GOT3 (cell line): ENCODE results near the gene IGFBP5.

Experiments used
- DNase-seq: peaks from one replicate; lab custom pipeline; 2025; ENCODE audit warnings: mixed read lengths; lab: John Stamatoyannopoulos, UW

IGFBP5 gene

DNA sequence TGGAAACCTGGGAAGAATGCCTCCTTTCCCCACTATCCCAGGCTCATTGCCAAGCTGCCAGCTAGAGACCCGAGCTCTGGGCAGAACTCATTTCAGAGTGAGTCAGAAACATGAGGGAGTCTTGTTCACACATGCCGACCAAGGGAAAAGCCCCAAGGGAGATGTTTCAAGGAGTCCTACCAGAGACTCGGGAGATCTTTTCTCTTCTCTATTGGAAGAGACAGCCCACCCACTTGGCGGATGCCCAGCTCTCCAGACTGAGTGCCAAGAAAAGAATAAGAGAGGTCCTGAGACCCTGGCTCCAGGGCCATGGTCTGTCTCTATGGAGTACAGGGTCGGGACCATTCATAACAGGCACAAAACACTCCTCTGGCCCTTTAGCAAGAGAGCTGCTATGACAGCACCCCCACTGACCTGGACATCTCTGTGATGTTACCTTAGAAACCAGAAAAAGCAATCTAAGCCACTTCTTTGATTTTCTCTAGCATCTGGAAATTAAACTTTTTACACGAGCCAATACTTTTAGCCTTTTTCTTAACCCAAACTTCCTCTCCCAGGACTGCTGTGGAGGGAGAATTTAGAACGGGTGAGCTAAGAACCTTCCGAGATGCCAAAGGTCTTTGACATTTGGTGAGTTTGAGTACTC, 18.5 kb upstream of the IGFBP5 start:
- peak; percentile 58 for DNase-seq

- DNase-seq = no peak
These were observed 16.0 kb upstream of the IGFBP5 start for GRCh38 chr2:216711348-216711747.

DNA sequence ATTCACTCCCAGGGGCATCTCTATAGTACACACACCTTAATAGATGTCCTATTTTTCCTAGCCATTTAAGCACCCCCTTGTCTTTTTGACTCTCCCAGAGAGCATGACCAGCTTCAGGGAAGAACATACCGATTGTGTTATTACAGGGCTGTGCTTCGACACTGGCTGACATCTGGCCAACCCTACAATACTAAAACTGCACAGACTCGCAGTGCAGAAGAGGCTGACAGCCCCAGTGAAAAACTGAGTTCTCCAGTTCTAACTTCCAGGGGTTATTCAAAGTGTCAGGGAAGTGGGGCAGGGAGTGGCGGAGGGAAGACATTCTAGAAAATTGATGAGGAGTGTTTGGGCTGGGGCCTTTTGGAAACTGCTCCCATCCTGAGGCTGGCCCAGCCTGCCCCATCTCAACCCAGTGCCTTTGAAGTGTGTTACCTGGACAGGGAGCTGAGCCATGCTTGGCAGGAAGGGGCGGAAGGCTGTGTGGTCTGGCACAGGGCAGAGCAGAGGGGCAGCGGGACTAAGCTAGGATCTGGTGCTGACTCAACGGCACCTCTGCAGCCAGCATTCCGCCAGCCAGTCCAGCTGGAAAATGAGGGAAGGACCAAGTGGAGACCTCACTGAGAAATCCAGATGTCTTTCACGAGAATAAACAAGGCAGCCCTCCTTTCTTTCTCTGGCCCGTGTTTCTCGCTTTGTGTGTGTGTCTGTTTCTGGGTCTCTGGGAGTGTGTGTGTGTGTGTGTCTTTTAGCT, 15.4 kb upstream of the IGFBP5 start:
- DNase-seq = no peak

- DNase-seq = no peak
These were observed 7.4 kb upstream of the IGFBP5 start for GRCh38 chr2:216702756-216703155.

- no peak for DNase-seq
These were observed 6.2 kb upstream of the IGFBP5 start for GRCh38 chr2:216701544-216701943.

- no peak for DNase-seq
These were observed 5.4 kb upstream of the IGFBP5 start for GRCh38 chr2:216700781-216701180.

DNA sequence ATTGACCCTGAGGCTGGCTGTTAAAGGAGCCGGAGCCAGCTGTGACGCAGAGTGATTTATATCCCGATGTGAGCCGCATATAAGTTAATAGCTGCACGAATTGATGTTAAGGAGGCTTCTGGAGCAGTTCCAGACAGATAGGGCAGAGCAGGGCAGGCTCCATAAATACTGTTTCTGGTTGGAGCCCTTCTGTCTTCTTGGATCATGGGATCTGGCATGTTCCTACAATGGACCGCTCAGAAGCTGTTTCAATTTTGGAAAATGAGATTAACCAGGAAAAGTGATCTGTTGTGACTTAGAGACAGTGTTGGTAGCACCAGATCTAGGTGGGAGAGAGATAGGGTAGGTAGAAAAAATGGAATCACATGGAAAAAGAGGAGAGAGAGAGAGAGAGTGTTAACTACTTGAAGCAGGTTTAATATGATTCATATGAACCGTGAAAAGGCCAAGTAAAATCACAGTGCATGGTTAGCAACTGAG, 4.8 kb upstream of the IGFBP5 start:
- DNase-seq = no peak

- DNase-seq = no peak
These were observed 3.5 kb upstream of the IGFBP5 start for GRCh38 chr2:216698895-216699294.

GRCh38 chr2:216698293-216698692, 2.9 kb upstream of the IGFBP5 start:
- DNase-seq = no peak

- no peak for DNase-seq
These were observed 1.6 kb upstream of the IGFBP5 start for GRCh38 chr2:216696751-216697560.

DNA sequence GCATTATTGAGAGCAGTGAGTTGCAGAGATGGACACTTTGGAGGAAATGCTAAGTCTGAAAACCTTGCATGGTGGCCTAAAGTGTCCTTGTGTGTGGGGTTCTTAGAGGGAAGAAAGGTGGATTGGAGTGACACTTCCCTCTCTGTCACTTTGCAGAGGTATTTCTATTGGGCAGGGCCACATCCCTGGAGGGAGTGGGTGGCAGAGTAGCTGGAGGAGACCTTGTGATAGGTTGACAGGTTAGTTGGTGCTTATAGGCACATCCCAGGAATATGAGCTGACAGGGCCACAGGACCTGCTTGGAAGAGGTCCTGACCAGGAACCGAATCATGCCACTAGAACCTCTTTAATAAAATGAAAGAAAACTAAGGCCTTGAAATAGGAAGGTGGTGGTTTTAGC, 972 bp upstream of the IGFBP5 start:
- no peak for DNase-seq

DNA sequence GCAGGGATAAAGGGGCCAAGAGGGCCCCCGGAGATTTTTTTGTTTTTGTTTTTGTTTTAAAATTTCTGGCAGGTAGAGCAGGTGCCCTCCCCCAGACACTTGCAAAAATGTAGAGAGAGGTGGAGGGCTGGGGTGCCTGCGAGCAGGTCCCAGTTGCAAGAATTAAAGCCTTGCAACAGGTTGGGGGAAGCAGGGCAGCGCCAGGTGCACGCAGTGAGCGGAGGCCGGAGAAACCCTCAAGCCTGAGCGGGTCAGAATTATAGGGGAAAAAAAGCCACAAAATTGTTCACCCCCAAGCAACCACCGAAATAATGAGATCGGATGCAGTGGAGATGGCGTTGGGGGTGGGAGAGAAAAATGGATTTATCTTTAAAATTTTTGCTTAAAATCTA, 527 bp downstream of the IGFBP5 start:
- DNase-seq = no peak

DNA sequence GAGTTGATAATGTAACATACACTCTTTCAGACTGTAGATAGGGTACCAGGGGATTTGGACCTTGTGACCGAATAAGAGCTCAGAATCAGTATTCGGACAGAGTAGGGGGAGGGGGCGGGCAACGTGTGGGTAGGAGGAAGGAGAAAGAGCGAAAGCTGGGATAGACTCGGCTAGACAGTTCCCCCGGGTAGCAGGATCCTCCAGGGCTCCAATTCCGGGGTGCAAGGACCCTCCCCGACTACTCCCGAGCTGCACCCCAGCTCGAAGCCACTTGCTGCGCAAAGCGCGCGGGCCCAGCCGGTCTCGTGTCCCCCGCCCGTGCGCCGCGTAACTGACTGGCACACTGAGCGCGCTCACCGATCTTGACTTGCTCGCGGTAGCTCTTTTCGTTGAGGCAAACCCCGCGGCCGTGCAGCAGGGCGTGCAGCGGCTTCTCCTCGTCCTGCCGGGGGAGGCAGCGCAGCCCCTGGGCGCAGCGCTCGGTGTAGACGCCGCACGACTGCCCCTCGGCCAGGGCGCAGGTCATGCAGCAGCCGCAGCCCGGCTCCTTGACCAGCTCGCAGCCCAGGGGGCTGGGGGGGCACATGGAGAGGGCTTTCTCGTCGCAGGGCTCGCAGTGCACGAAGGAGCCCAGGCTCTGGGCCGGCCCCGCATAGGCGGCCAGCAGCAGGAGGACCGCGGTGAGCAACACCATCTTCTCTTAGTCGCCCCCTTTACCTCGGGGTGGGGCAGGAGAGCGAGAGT, 1.1 kb downstream of the IGFBP5 start:
- no peak for DNase-seq

DNA sequence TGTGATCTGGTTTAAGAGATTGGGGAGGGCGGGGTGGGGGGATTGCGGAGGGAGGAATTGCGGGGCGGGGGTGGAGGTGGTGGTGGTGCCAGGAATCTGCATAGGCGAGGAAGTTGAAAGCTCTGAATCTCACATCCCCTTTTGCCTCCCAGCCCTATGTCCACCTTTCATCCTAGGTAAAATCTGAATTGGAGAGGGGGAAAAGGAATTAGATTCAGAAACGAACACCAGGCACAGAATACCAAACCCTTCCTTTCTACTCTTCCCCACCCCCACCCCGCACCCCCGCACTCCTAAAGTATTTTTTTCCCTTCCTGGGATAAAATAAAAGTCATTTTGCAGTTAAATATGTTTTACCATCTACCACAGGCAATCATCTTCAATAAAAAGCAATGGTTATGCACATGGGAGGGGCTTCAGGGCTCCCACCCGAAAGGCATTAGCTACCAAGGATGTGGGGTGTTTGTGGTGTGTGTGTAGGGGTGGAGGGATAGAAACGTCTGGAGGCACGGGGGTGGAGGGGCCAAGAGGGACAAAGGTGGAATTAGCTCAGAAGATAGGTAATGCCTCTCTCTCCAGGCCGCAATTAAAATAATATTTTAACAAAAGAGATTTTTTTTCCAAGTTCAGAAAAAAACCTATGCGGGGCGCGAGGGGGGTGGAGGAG, 1.8 kb downstream of the IGFBP5 start:
- no peak for DNase-seq

DNA sequence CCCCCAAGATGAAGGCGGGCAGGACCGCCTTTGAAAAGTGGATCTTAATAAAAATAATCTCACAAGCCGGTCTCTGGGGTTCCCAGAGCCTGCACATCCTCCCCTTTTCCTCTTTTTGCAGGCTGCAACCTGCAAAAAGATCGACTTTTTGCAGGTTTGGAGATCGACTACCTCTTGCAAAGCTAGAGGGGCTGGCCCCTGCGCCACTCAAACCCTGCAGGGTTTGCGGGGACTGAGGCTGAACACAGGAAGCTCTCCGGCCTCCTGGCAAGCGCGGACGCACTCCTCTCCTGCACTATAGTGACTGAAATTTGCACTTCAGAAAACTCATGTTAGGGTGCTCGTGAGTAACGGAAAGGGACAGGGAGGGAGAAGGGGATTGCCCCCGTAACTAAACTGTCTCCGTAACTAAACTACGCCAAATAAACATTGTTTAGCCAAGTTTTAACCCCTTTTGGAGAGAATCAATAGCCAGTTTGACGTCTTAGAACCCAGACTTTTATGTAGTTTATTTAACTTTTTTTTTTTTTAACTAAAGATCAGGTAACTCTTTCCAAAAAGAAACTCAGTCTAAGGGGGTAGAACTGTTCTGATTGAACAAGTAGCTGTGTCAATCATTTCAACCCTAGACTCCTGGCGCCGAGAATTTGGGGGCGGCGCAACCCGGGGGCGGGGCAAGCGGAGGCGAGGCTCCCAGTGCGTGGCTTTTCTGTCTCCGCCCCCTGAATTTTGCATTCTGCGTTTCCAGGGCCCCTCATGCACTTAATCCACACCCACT, 2.5 kb downstream of the IGFBP5 start:
- DNase-seq = no peak

DNA sequence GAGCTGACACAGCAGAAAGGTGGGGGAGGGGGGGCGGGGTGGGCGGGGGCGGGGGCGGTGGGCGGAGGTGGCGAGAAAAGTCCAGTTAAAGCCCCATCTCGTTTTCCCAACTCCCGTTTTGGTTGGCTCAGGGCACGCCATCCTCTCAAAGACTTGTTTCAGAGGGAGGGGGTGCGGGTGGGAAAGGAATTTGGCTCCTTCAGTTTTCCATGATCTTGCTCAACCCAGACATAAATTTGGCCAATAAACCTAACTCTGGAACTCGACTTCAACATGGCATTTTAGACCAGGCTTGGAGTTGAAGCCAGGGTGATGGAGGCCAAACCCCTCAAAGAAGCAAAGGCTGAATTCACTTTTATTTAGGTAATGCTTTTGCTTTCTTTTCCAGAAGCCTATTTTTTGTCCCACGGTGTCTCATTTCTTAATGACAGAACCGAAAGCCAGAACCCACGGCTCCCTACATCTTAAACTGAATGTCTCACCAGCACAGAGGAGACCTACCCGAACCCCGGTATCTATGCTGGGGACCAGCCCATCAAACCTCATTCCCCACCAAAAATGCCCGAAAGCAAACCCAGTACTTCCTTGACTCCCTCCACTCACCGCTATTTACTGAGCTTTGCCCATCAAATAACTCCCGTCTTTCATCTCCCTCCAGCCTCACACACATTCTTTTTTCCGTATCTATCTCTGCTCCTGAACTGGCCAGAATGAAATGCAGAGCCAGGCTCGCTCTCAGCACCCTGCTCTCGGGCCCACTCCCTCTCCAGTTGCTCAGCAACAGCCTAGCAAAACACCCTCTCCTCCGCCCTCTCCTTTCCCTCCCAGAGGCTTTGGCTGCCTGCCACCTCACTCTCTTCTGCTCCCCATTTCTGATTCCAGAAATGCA, 4.3 kb downstream of the IGFBP5 start:
- DNase-seq = no peak

GRCh38 chr2:216690456-216690852, 4.9 kb downstream of the IGFBP5 start:
- no peak for DNase-seq

- no peak for DNase-seq
These were observed 6.0 kb downstream of the IGFBP5 start for GRCh38 chr2:216689397-216689796.

GRCh38 chr2:216688731-216689340, 6.5 kb downstream of the IGFBP5 start:
- DNase-seq = no peak
